Parathyroid adenoma (tissue), 2 donors: Measurements from ENCODE around the gene VSTM1.

Source experiments
- H2AFZ ChIP-seq: fragments of 300-600 bp; sonication (generic); one replicate; pipeline ENCODE4 v1.7.0; 2017; ENCODE audit warnings: antibody characterized with exemption, mild to moderate bottlenecking
- H3K27ac ChIP-seq: fragments of 300-600 bp; sonication (generic); one replicate; pipeline ENCODE4 v1.7.0; 2017
- H3K27me3 ChIP-seq: fragments of 300-600 bp; sonication (generic); one replicate; pipeline ENCODE4 v1.7.0; 2017; ENCODE audit warnings: low read length; ENCODE audit not compliant: control insufficient read depth, insufficient read depth
- H3K36me3 ChIP-seq: fragments of 300-600 bp; sonication (generic); one replicate; pipeline ENCODE4 v1.7.0; 2017; ENCODE audit warnings: low read length; ENCODE audit not compliant: control insufficient read depth, insufficient read depth
- H3K4me1 ChIP-seq: fragments of 300-600 bp; sonication (generic); one replicate; pipeline ENCODE4 v1.7.0; 2017; ENCODE audit warnings: control low read depth
- H3K4me2 ChIP-seq: fragments of 300-600 bp; sonication (generic); one replicate; pipeline ENCODE4 v1.7.0; 2017; ENCODE audit warnings: low read length
- H3K4me3 ChIP-seq: fragments of 300-600 bp; sonication (generic); one replicate; pipeline ENCODE4 v1.7.0; 2017; ENCODE audit warnings: low read depth, low read length
- H3K79me2 ChIP-seq: fragments of 300-600 bp; sonication (generic); one replicate; pipeline ENCODE4 v1.7.0; 2017; ENCODE audit warnings: control low read depth
- H3K9ac ChIP-seq: fragments of 300-600 bp; sonication (generic); one replicate; pipeline ENCODE4 v1.7.0; 2017; ENCODE audit warnings: mild to moderate bottlenecking
- H3K9me3 ChIP-seq: fragments of 300-600 bp; sonication (generic); one replicate; pipeline ENCODE4 v1.7.0; 2017; ENCODE audit warnings: low read length; ENCODE audit not compliant: control insufficient read depth
- CTCF ChIP-seq: fragments of 300-600 bp; sonication (generic); IDR thresholded peaks from one replicate; pipeline ENCODE4 v1.7.0; 2017; ENCODE audit warnings: antibody characterized with exemption, mild to moderate bottlenecking
- donor health status: primary hyperparathyroidism.

Gene VSTM1

GRCh38 chr19:53994811-53995210, 68.9 kb downstream of the VSTM1 start:
- Histone ChIP-seq H3K79me2 (no peaks in the 10 kb centered on the region), H3K9me3 (no peaks in the 10 kb centered on the region), H3K4me3 (no peak overlapping the region), H3K4me2 (no peak overlapping the region), H3K4me1 (peaks cover 2% of the 10 kb centered on the region), H2AFZ (no peak overlapping the region), H3K27ac (no peak overlapping the region), H3K27me3 (peaks cover 13% of the 10 kb centered on the region), H3K9ac (no peak overlapping the region), H3K36me3 (no peaks in the 10 kb centered on the region)
- TF ChIP-seq CTCF, result no peak

- Histone ChIP-seq H3K27me3 (peaks cover 13% of the 10 kb centered on the region), H3K9me3 (no peaks in the 10 kb centered on the region), H3K4me1 (peaks cover 3% of the 10 kb centered on the region), H3K36me3 (no peaks in the 10 kb centered on the region), H2AFZ (no peak overlapping the region), H3K9ac (no peak overlapping the region), H3K4me2 (no peak overlapping the region), H3K79me2 (no peaks in the 10 kb centered on the region), H3K4me3 (no peak overlapping the region), H3K27ac (no peak overlapping the region)
- no peak for TF ChIP-seq CTCF
These were observed 70.2 kb downstream of the VSTM1 start for GRCh38 chr19:53993448-53993847.

- H3K4me2 ChIP-seq, result peak overlapping the region; percentile 22
- peaks cover 13% of the 10 kb centered on the region for H3K27me3 ChIP-seq
- no peak overlapping the region for H3K9ac ChIP-seq
- H3K27ac ChIP-seq, result no peak overlapping the region
- no peaks in the 10 kb centered on the region for H3K36me3 ChIP-seq
- no peaks in the 10 kb centered on the region for H3K9me3 ChIP-seq
- TF ChIP-seq CTCF, result no peak
- no peaks in the 10 kb centered on the region for H3K79me2 ChIP-seq
- H2AFZ ChIP-seq, result no peak overlapping the region
- peaks cover 3% of the 10 kb centered on the region for H3K4me1 ChIP-seq
- no peak overlapping the region for H3K4me3 ChIP-seq
These were observed 70.9 kb downstream of the VSTM1 start for GRCh38 chr19:53992815-53993214.

- peaks cover 13% of the 10 kb centered on the region for H3K27me3 ChIP-seq
- H3K27ac ChIP-seq, result no peak overlapping the region
- H3K9me3 ChIP-seq, result no peaks in the 10 kb centered on the region
- no peak for TF ChIP-seq CTCF
- no peak overlapping the region for H2AFZ ChIP-seq
- no peak overlapping the region for H3K4me3 ChIP-seq
- no peaks in the 10 kb centered on the region for H3K79me2 ChIP-seq
- no peaks in the 10 kb centered on the region for H3K36me3 ChIP-seq
- H3K4me2 ChIP-seq, result no peak overlapping the region
- H3K9ac ChIP-seq, result no peak overlapping the region
- peaks cover 3% of the 10 kb centered on the region for H3K4me1 ChIP-seq
These were observed 71.5 kb downstream of the VSTM1 start for GRCh38 chr19:53992211-53992610.

GRCh38 chr19:53991224-53992113, 72.2 kb downstream of the VSTM1 start, which contains the start of gene CACNG6:
CACNG6 (plus strand) TSS chr19:53991637; CDS start chr19:53992878, 1,241 bp downstream.
- TF ChIP-seq CTCF, result no peak
- H3K27me3 ChIP-seq, result peaks cover 13% of the 10 kb centered on the region

More at GRCh38 chr19:53991224-53992113, 72.2 kb downstream of the VSTM1 start, which contains the start of gene CACNG6:
- Histone ChIP-seq H3K36me3 (no peaks in the 10 kb centered on the region), H3K9me3 (no peaks in the 10 kb centered on the region), H3K4me1 (peaks cover 3% of the 10 kb centered on the region), H3K4me3 (peak within 1 kb of the TSS; percentile 47), H2AFZ (peak within 1 kb of the TSS; percentile 97), H3K27ac (no peak within 1 kb of the TSS), H3K4me2 (peak within 1 kb of the TSS; percentile 62), H3K79me2 (no peaks in the 10 kb centered on the region), H3K9ac (no peak within 1 kb of the TSS)
